Fibroblast of the aortic adventitia (primary cell): ENCODE data around the gene LHFPL3. TPM values are rescaled to one million over a fixed set of nuclear protein-coding genes. Genes with fewer than 3 reads are reported as not detected.
"Not testable (repeated sequence)": the region's sequence is repeated elsewhere in the genome, so short reads cannot be mapped to it uniquely, and the experiment has no call there.

Experiments
- DNase-seq: peaks from one replicate; pipeline ENCODE4 v3.0.0-alpha.2; 2010; ENCODE audit warnings: low read depth
- H3K4me3 ChIP-seq: 2 replicates; pipeline ENCODE4 v1.5.1; 2011; ENCODE audit warnings: low read depth, mild to moderate bottlenecking, control low read depth, low read length, moderate library complexity
- CTCF ChIP-seq: IDR thresholded peaks from 2 replicates; pipeline ENCODE4 v1.5.1; 2011; ENCODE audit warnings: mild to moderate bottlenecking, low read length, control low read depth, inconsistent platforms; ENCODE audit not compliant: insufficient read depth
- total RNA-seq: library from RNA; depleted of rRNA; stranded (reverse); fragments of >200 nt; gene quantifications from 2 replicates; pipeline ENCODE4 v1.2.3, GENCODE V29; 2012; ENCODE audit warnings: low replicate concordance

LHFPL3 gene
- total RNA-seq, 1 donor, result not detected

DNA sequence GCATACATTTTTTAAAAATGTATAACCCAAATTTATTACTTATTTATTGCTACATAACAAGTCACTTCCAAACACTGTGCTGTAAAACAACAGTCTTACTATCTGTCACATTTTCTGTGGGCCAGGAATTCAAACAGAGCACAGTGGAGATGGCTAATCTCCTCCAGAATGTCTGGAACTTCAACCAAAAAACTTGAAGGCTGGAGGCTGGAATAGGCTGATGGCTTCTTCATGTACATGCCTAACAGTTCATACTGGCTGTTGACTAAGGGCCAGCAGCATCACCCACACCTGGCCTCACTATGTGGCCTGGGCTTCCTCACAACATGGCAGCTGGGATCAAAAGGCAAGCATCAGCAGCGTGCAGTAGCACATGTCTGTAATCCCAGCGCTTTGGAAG is 593.2 kb downstream of the LHFPL3 start:
- H3K4me3 ChIP-seq, result no peak overlapping the region
- TF ChIP-seq CTCF, result no peak
- DNase-seq, result peak; percentile 12

- no peak for TF ChIP-seq CTCF
- peak; percentile 86 for DNase-seq
- H3K4me3 ChIP-seq, result no peak overlapping the region
These were observed 594.0 kb downstream of the LHFPL3 start for GRCh38 chr7:104922182-104923009.

DNA sequence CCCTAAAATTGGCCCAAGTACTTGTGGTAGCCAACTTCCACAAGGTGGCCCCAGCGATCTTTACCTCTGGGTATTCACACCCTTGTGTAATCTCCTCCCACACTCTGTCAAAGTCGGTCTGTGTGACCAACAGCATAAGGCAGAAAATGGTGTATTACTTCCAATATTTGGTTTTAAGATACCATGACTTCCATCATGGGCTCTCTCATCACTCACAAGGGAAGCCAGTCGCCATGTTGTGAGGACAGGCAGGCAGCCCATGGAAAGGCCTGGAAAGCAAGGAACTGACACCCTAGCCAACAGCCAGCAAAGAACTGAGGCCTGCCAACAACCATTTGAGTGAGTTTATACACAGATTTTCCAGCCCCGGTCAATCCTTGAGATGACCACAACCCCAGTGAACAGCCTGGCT is 594.6 kb downstream of the LHFPL3 start:
- peak; percentile 93 for DNase-seq
- peak; percentile 79 for TF ChIP-seq CTCF
- no peak overlapping the region for H3K4me3 ChIP-seq

- not testable (repeated sequence) for DNase-seq, H3K4me3 ChIP-seq
These were observed 597.8 kb downstream of the LHFPL3 start for GRCh38 chr7:104926189-104926588.

DNA sequence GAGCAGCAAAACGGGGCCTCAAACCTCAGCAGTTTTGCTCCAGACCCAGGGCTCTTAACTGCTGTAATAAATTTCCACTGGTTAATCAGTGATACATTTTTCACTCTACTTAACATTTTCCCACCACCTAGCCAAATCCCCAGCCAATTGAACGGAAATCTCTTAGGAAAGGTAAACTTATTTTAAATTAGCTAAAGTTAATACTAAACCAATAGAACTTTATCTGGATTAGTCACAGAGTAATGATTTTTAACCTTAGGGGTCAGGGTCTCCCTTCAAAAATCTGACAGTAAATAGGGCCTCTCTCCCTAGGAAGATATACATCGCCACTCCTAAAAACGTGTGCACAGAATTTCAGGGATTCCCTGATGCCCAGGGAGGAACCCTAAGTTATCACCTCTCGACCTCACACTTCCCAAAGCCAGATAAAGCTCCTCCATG is 598.2 kb downstream of the LHFPL3 start:
- no peak for TF ChIP-seq CTCF
- H3K4me3 ChIP-seq, result no peak overlapping the region
- no peak for DNase-seq

- H3K4me3 ChIP-seq, result no peak overlapping the region
- TF ChIP-seq CTCF, result no peak
- no peak for DNase-seq
These were observed 598.7 kb downstream of the LHFPL3 start for GRCh38 chr7:104927055-104927454.

GRCh38 chr7:104928721-104929400 is 600.5 kb downstream of the LHFPL3 start:
- H3K4me3 ChIP-seq, result no peak overlapping the region
- no peak for DNase-seq
- TF ChIP-seq CTCF, result no peak
